PC-3 (cell line): Measurements from ENCODE around the gene SLC5A9. TPM values are rescaled to one million over a fixed set of nuclear protein-coding genes. Genes with fewer than 3 reads are reported as not detected.

Source experiments
- ATAC-seq: fragments of 200-7000 bp; cut with Tn5 transposase; 2 replicates; pipeline ENCODE4 v1.9.1; 2020; ENCODE audit warnings: mild to moderate bottlenecking, moderate library complexity
- BruUV-seq: library from RNA; stranded (reverse); fragments of 400-500 nt; replicated peaks from 2 replicates; lab custom pipeline; 2021; lab: Mats Ljungman, UMichigan
- CTCF ChIA-PET: fragments of 300-600 bp; sonication (Branson Sonifier 250); formaldehyde crosslinking; loops from one replicate; lab custom pipeline; 2022; ENCODE audit warnings: antibody characterized with exemption; lab: Charles Lee
- POLR2A ChIA-PET: fragments of 300-600 bp; sonication (Branson Sonifier 250); formaldehyde crosslinking; loops from one replicate; lab custom pipeline; 2022; ENCODE audit warnings: antibody characterized with exemption; ENCODE audit not compliant: unreplicated experiment; lab: Charles Lee
- DNase-seq: peaks from one replicate; pipeline ENCODE4 v3.0.0-alpha.2; 2015
- H2AFZ ChIP-seq: fragments of 300-600 bp; sonication (generic); 2 replicates; pipeline ENCODE4 v1.6.0; 2016; ENCODE audit warnings: antibody characterized with exemption, low read length
- H3F3A ChIP-seq: fragments of 300-600 bp; sonication (generic); one replicate; pipeline ENCODE4 v1.6.0; 2017; ENCODE audit warnings: antibody characterized with exemption, low read length, control low read depth, mild to moderate bottlenecking; ENCODE audit not compliant: unreplicated experiment
- H3K27ac ChIP-seq: fragments of 300-600 bp; sonication (generic); 2 replicates; pipeline ENCODE4 v1.5.1; 2016; ENCODE audit warnings: mild to moderate bottlenecking, low read length
- H3K27me3 ChIP-seq: fragments of 300-600 bp; sonication (generic); 2 replicates; pipeline ENCODE4 v1.6.1; 2016; ENCODE audit warnings: low read length, mixed read lengths
- H3K36me3 ChIP-seq: fragments of 300-600 bp; sonication (generic); 2 replicates; pipeline ENCODE4 v1.6.1; 2016; ENCODE audit warnings: low read depth, mixed run types, low read length, mixed read lengths
- H3K4me1 ChIP-seq: fragments of 300-600 bp; sonication (generic); 2 replicates; pipeline ENCODE4 v1.5.1; 2016; ENCODE audit warnings: low read length; ENCODE audit not compliant: insufficient read depth
- H3K4me2 ChIP-seq: fragments of 300-600 bp; sonication (generic); 2 replicates; pipeline ENCODE4 v1.6.0; 2016; ENCODE audit warnings: low read length
- H3K4me3 ChIP-seq: fragments of 300-600 bp; sonication (generic); 2 replicates; pipeline ENCODE4 v1.5.1; 2016; ENCODE audit warnings: mild to moderate bottlenecking, low read length, mixed read lengths
- H3K79me2 ChIP-seq: fragments of 300-600 bp; sonication (generic); 2 replicates; pipeline ENCODE4 v1.6.1; 2017; ENCODE audit warnings: low read length, mixed read lengths
- H3K9ac ChIP-seq: fragments of 300-600 bp; sonication (generic); 2 replicates; pipeline ENCODE4 v1.6.0; 2016; ENCODE audit warnings: mild to moderate bottlenecking, low read length
- H3K9me2 ChIP-seq: fragments of 300-600 bp; sonication (generic); replicated peaks from 2 replicates; pipeline ENCODE4 v1.6.1; 2016; ENCODE audit warnings: mixed run types, low read length, mixed read lengths
- H3K9me3 ChIP-seq: fragments of 300-600 bp; sonication (generic); 2 replicates; pipeline ENCODE4 v1.6.1; 2016; ENCODE audit warnings: low read length, mixed read lengths
- H4K20me1 ChIP-seq: fragments of 300-600 bp; sonication (generic); 2 replicates; pipeline ENCODE4 v1.6.1; 2016; ENCODE audit warnings: low read length, mixed read lengths
- CTCF ChIP-seq: fragments of 300-600 bp; sonication (generic); conservative IDR thresholded peaks from 2 replicates; pipeline ENCODE4 v1.5.1; 2017; ENCODE audit warnings: antibody characterized with exemption, low read depth, mild to moderate bottlenecking, low read length
- EZH2 ChIP-seq: fragments of 300-600 bp; sonication (generic); IDR thresholded peaks from one replicate; pipeline ENCODE4 v1.6.1; 2017; ENCODE audit warnings: antibody characterized with exemption, mild to moderate bottlenecking, low read length; ENCODE audit not compliant: unreplicated experiment
- EZH2phosphoT487 ChIP-seq: fragments of 300-600 bp; sonication (generic); IDR thresholded peaks from 2 replicates; pipeline ENCODE4 v1.6.1; 2018; ENCODE audit warnings: mild to moderate bottlenecking, antibody characterized with exemption, low read length, borderline replicate concordance
- intact Hi-C: fragments of 100-400 bp; cut with micrococcal nuclease; formaldehyde crosslinking; loops from 2 replicates; pipeline ENCODE4 v1.9.0; 2023
- total RNA-seq: library from RNA; depleted of rRNA; stranded (reverse); fragments of >200 nt; gene quantifications from 2 replicates; pipeline ENCODE4 v1.2.3, GENCODE V29; 2014

The SLC5A9 gene
- total RNA-seq, 1 experiment from 2014 or later = not detected

- no peaks in the 10 kb centered on the region for H4K20me1 ChIP-seq
- DNase-seq = no peak
- TF ChIP-seq CTCF = no peak
- no peak for TF ChIP-seq EZH2
- TF ChIP-seq EZH2phosphoT487 = no peak
- ChIA-PET POLR2A (no interaction called here), CTCF (no interaction called here)
- no peak overlapping the region for H2AFZ ChIP-seq
- no peaks in the 10 kb centered on the region for H3K9me3 ChIP-seq
- no peak for ATAC-seq
- H3K36me3 ChIP-seq = no peaks in the 10 kb centered on the region
- H3K4me2 ChIP-seq = no peak overlapping the region
- H3K4me1 ChIP-seq = no peaks in the 10 kb centered on the region
- BruUV-seq = no TSS peak
- H3F3A ChIP-seq = no peaks in the 10 kb centered on the region
- H3K27me3 ChIP-seq = peaks cover 5% of the 10 kb centered on the region
- intact Hi-C loops = no loop called here
- no peaks in the 10 kb centered on the region for H3K79me2 ChIP-seq
- no peak overlapping the region for H3K4me3 ChIP-seq
- no peaks in the 10 kb centered on the region for H3K9me2 ChIP-seq
- H3K9ac ChIP-seq = no peak overlapping the region
- no peak overlapping the region for H3K27ac ChIP-seq
Measured at GRCh38 chr1:48219803-48220202, 2.7 kb upstream of the SLC5A9 start.

GRCh38 chr1:48221122-48221521 lies 1.4 kb upstream of the SLC5A9 start:
- Histone ChIP-seq H3K27me3 (no peaks in the 10 kb centered on the region; the same call in none of the 2 replicates), H3K9ac (no peak overlapping the region), H3K4me1 (no peaks in the 10 kb centered on the region), H2AFZ (no peak overlapping the region), H3K27ac (no peak overlapping the region), H3K36me3 (no peaks in the 10 kb centered on the region), H3K4me2 (no peak overlapping the region), H3K4me3 (no peak overlapping the region), H3K9me3 (no peaks in the 10 kb centered on the region), H4K20me1 (no peaks in the 10 kb centered on the region), H3K9me2 (no peaks in the 10 kb centered on the region), H3K79me2 (no peaks in the 10 kb centered on the region), H3F3A (no peaks in the 10 kb centered on the region)
- no TSS peak for BruUV-seq
- ATAC-seq (no peak), DNase-seq (no peak)
- ChIA-PET CTCF (no interaction called here), POLR2A (no interaction called here)
- no peak for TF ChIP-seq EZH2
- TF ChIP-seq EZH2phosphoT487 = no peak
- TF ChIP-seq CTCF = no peak
- intact Hi-C loops = no loop called here

GRCh38 chr1:48221657-48222056 lies 859 bp upstream of the SLC5A9 start:
- ATAC-seq (no peak), DNase-seq (no peak)
- Histone ChIP-seq H3K27me3 (no peaks in the 10 kb centered on the region; the same call in none of the 2 replicates), H3K9me2 (no peaks in the 10 kb centered on the region), H3K4me2 (no peak overlapping the region), H3K9me3 (no peaks in the 10 kb centered on the region), H3K4me1 (no peaks in the 10 kb centered on the region), H3K27ac (no peak overlapping the region), H3K79me2 (no peaks in the 10 kb centered on the region), H3K36me3 (no peaks in the 10 kb centered on the region), H4K20me1 (no peaks in the 10 kb centered on the region), H3K9ac (no peak overlapping the region), H3K4me3 (no peak overlapping the region), H2AFZ (no peak overlapping the region), H3F3A (no peaks in the 10 kb centered on the region)
- ChIA-PET CTCF (no interaction called here), POLR2A (no interaction called here)
- intact Hi-C loops = no loop called here
- no TSS peak for BruUV-seq
- no peak for TF ChIP-seq EZH2
- no peak for TF ChIP-seq EZH2phosphoT487
- TF ChIP-seq CTCF = no peak
